Measurements from ENCODE around the gene ANKRD52.
"Not testable (repeated sequence)": the region's sequence is repeated elsewhere in the genome, so short reads cannot be mapped to it uniquely, and the experiment has no call there.

The ANKRD52 gene

DNA sequence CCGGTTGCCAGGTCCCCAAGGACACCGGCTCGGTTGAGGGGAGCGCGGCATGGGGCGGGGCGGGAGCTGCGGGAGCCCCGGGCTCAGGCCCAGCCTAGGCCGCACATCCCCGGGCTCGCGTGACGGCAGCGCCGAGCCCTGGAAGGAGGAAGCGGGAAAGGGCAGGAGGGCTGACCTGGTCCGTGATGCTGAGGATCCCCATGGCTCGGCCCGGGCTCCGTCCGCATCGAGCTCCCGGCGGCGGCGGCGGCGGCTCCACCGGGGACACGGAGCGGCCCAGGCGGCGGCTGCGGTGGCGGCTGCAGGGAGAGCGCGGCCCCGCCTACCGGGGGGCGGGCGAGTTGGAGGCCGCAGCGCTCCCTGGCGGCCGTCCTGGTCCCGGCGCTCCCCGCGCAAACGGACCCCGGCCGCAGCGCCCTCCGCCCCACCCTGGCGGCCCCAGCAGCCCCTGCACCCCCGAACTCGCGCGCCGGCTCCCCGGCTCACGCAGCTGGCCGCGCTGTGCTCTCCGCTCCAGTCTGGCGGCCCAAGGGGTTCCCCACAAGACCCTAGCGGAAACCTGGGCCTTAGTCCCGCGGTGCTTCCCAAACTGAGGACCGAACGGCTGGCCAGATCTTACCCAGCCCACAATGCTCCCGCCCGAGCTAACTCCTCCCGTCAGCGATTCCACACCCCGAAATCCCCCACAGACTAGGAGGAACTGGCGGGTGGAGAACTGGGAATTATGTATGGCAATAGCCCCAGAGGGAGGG, at the start of gene ANKRD52:
TSS of gene ANKRD52 (minus strand) at position 317 of the 752 bp plus-strand sequence. CDS start at position 202, 115 bp downstream.
- no peak for DNase-seq

DNA sequence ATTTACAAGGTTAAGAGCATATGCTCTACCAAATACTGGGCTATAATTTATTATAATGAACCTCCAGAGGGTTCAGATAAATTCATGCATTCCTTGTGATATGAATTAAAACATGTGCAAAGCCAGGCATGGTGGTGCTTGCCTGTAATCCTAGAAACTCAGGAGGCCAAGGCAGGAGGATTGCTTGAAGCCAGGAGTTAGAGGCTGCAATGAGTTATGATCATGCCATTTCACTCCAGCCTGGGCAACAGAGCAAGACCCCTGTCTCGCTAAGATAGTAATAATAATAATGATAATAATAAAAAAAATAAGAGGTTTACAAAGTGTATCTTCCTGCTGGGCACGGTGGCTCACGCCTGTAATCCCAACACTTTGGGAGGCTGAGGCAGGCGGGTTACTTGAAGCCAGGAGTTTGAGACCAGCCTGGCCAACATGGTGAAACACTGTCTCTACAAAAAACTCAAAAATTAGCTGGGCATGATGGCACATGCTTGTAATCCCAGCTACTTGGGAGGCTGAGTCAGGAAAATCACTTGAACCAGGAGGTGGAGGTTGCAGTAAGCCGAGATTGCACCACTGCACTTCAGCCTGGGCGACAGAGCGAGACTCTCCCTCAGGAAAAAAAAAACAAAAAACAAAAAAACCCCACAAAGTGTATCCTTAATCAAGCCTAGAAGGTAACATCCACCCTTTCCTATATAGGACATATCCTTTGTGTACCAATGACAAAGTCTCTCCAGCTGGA, 49.2 kb upstream of the ANKRD52 start:
- DNase-seq, result no peak

DNA sequence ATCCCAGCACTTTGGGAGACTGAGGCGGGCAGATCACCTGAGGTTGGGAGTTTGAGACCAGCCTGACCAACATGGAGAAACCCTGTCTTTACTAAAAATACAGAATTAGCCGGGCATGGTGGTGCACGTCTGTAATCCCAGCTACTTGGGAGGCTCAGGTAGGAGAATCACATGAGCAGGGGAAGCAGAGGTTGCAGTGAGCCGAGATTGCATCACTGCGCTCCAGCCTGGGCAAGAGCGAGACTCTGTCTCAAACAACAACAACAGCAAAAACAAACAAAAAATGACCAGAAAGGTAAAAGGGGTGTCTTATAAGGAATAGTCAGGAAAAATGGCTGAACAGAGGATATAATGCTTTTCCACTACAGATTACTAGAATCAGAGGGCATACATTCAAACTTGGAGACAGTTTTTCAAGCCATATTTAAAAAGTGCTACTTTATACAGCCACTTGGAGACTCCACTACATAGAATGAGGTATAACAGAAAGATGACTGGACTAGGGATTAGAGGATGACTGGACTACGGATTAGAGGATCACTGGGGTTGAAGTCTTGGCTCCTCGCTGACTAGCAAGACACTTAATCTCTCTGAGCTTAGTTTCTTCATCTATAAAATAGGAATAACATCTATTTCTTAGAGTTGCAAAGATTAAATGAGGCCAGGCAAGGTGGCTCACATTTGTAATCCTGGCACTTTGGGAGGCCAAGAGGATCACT, 46.8 kb upstream of the ANKRD52 start:
- no peak for DNase-seq

DNA sequence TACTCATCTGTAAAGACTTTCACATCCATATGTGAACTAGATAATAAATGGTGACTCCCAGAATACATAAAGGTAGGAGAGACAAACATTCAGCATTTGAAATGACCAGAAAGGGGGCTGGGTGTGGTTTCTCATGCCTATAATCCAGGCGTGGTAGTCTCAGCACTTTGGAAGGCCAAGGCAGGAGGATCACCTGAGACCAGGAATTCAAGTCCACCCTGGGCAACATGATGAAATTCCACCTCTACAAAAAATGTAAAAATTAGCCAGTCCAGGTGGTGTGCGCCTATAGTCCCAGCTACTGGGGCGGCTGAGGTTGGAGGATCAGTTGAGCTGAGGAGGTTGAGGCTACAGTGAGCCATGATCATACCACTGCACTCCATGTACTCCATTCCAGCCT, 46.1 kb upstream of the ANKRD52 start:
- DNase-seq, result no peak

DNA sequence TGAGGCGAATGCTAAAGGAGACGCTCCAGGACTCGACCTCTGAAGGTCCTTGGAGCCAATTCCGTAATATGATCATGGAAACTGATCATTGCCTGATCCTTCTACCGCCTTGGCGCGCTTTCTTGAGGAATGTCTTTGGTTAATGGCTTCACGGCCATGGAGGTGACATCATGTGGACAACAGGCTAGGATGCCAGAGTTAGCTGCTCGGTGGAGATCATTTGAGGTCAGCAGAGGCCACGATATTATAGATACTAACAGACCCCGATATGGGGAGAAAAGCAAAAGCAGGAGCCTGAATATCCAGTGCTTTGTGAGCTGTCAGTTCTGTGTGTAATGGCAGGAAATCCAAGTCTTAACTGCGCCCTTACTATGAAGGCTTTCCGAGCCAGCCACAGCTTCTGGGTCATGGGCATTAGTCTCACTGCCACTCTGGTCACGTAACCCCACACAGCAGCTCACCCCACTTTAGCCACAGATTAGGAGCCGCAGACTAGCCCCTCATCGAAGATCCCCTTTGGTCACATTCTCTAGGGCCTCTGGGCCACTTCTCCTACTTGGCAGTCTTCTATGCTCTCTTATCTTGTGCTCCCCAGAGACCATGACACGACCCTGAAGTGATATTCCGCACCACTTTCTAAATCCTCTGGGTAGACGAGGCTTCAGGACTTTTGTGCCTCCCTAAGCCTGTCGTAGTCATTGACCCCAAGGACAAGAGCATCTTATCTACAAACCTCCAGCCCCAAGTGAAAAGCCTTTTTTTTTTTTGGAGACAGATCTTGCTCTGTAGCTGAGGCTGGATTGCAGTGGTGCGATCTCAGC, 42.7 kb upstream of the ANKRD52 start:
- DNase-seq, result no peak

DNA sequence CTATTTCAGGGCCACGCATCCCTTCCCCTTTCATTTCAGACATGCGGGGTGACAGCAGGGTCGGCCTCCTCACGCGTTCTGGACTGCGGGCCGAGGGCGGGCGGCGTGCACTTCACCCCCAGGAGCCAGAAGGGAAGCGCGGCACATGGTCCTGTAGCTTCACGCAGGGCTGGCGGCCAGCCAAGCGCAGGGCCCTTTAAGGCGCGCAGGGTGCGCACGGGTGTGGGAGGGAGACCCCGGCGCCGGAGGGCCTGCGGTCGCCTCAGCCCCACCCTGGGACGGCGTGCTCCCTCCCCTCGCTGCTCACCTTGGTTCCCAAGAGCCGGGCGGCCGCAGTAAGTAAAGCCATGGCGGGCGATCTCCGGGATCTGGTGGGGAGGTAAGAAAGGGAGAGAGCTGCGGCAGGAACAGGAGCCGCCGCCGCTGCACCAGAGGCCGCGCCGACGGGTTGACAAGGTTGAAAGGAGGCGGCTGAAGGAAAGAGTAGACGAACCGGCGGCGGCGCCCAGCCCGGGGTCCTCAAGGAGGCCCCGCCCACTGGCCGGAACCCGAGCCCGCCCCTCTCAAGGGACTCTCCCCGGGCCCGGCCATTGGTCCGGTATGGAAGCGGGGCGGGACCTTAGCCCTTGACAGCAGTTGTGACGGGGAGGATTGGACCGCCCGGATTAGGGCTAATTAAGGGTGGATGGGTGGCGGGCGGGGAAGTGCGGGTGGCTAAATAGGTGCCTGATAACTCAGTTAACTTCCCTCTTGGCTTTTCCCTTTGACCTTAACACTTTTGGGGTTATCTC, 41.9 kb upstream of the ANKRD52 start, which contains the start of gene CS:
TSS of gene CS (minus strand) at position 478 of the 791 bp plus-strand sequence. CDS start at position 349, 129 bp downstream.
- peak; percentile 96 for DNase-seq

DNA sequence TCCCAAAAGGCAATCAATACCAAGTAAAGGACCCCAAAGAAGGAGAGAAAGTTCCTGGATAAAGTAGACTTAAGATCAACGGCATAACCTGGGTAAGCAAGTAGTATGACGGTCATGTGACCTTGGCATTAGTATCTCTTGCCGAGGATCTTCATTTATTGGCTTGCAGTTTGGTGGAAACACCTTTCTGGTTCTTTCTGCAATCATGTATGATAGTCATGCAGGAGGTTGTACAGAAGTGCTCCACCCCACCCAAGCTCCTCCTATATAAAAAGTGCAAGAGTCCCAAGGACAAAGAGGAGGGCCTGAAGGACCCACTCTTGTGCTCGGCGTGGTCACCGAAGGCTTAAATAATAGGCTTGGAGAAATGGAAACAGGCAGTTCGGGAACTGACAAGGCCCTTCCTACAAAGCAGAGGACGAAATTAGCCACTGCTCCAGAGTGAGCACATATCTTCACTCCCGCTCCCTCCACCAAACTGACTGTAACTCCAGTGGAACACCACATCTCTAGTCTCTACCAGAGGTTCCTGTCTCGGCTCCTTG, 41.2 kb upstream of the ANKRD52 start:
- no peak for DNase-seq

DNA sequence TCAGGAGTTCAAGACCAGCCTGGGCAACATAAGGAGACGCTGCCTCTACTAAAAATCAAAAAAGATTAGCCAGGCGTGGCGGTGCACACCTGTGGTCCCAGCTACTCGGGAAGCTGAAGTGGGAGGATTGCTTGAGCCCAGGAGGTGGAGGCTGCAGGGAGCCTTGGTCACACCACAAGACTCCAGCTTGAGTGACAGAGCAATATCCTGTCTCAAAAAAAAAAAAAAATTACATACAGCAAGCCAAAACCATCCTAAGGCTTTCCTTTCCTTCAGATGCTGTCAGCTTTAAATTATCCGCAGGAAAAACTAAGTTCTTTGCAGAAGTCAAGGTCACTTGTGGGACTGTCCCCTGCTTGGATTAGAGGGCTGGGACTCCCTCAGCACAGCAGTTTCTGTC, 40.6 kb upstream of the ANKRD52 start:
- no peak for DNase-seq

DNA sequence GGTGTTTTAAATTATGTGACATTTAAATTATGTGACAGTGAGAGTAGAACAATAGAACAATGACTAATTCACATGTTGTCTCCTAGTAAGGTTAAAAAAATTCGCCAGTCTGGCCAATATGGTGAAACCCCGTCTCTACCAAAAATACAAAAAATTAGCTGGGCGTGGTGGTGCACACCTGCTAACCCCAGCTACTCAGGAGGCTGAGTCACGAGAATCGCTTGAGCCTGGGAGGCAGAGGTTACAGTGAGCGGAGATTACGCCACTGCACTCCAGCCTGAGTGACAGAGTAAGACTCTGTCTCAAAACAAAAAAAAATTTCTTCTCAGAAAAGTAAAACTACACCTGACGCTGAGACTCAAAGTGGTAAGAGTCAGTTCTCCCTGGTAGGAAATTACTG, 39.2 kb upstream of the ANKRD52 start:
- DNase-seq, result no peak

DNA sequence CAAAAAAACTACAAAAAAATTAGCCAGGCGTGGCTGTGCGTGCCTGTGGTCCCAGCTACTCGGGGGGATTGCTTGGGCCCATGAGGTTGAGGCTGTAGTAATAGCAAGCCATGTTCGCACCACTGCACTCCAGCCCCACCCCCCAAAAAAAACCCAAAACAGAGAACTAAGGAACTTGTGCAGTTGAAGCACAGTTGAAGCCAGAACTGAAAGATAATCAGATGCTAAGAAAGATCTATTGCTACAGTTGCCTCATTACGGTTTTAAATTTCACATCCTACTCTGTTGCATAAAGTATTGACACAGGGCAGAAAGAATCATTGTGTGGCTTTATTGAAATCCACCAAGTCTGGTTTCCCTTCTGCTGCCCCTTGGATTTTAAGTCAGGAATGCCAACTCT, 38.1 kb upstream of the ANKRD52 start:
- peak; percentile 63 for DNase-seq

DNA sequence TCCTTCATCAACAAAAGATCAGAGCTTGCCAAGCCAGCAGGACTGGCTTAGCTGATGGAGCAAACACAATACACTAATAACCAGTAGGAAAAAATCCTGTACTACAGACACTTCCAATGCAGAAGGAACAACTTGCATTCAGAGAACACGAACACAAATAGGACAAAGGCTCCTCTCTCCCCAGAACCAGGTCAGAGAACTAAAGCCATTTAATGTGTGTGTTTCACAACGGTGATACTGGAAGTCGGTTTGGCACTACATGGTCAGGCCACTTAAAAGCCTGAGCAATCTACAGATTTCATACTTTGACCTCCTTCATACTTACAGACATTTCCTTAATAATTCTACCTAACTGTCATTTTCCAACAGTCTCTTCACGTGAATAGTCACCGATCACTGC, 35.6 kb upstream of the ANKRD52 start:
- no peak for DNase-seq

DNA sequence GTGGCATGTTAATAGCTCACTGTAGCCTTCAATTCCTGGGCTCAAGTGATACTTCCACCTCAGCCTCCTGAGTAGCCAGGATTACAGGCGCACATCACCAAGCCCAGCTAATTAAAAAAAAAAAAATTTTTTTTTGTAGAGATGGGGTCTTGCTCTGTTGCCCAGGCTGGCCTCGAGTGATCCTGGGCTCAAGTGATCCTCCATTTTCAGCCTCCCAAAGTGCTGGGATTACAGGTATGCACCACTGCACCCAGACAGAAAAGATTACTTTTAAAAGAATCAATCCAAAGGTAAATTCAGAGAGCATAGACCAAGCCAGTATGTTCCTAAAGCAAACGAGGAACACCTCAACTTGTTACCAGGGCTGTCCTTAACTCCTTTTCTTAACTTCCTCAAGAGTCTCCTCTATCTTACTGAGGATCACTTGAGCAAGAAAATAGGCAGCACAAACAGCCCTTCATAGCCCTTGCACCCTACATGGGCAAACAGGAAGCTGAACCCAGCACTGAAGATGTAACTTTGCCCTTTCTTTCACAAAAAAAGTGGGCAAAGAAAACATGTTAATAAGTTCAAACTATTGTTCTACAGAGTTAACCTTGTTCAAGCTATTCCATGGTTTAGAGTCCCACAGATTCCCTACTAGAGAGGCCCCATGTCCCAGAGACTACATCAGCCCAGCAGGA, 30.7 kb upstream of the ANKRD52 start:
- no peak for DNase-seq

DNA sequence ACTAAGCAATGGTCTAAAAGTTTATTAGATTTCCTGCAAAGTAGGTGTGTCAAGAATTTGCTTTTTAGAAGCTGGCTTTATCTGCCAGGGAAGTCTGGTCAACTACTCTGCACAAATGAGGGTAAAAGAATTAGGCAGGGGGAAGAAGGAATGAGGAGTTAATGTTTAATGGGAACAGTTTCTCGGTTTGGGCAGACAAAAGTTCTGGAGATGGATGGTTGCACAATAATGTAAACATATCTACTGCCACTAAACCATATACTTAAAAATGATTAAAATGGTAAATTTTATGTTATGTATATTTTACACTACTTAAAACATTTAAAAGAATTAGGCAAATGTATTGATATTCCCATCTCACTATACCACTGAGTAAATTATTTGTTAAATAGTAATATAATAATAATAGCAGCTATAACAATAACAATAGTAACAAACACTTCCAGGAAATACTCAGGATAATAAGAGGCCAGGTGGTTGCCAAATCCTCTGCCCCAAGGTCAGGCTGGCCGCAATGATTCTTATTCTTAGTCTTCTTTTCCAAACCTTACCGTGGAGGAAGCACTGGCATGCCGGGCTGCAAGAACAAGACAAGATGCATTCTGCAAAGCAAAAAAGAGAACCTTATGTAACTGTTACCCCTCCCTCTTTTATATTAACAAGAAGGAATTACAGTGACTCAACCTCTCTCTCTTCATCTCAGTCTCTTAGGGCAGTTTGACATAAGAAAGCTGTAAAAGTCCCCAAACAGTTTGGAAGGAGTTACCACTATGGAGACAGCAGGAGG, 28.1 kb upstream of the ANKRD52 start:
- DNase-seq, result no peak

DNA sequence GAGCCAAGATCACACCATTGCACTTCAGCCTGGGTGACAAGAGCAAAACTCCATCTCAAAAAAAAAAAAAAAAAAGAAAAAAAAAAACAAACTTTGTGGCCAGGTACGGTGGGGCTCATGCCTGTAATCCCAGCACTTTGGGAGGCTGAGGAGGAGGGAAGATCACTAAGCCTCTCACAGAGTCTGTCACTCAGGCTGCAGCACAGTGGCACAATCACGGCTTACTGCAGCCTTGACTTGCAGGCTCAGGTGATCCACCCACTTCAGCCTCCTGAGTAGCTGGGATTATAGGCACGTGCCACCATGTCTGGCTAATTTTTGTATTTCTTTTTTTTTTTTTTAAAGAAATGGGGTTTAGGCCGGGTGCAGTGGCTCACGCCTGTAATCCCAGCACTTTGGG, 26.1 kb upstream of the ANKRD52 start:
- DNase-seq, result not testable (repeated sequence)

DNA sequence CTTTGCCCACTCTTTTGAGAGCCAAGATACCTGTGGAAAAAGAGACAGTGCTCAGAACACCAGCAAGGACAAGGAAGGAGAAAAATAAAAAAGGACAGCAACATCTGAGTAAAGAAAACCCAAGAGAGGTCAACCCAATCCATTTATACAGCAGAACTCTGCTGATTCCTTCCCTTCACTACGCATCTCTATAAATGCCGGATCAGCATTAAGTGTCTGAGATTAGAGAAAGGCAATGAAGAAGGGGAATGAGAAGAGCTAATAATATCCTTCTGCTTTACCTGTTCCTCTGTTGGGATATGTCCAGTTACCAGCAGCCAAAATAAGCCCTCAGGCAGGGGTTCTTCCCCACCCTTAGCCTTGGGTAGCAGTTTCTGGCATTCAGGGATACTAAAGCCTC, 24.4 kb upstream of the ANKRD52 start:
- no peak for DNase-seq

DNA sequence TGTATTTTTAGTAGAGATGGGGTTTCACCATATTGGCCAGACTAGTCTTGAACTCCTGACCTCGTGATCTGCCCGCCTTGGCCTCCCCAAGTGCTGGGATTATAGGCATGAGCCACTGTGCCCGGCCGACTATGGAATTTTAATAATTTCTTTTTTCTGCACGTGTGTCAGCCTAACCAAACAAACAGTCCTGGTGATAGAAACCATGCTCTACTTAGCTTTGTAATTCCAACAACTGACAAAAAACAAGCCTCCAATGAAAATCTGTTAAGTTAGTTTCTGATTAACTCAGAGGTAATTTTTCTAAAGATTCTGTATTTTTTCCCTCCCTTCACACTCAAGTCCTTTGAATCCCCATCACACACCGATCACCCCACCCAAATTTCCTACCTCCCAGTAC, 23.8 kb upstream of the ANKRD52 start:
- DNase-seq, result no peak

DNA sequence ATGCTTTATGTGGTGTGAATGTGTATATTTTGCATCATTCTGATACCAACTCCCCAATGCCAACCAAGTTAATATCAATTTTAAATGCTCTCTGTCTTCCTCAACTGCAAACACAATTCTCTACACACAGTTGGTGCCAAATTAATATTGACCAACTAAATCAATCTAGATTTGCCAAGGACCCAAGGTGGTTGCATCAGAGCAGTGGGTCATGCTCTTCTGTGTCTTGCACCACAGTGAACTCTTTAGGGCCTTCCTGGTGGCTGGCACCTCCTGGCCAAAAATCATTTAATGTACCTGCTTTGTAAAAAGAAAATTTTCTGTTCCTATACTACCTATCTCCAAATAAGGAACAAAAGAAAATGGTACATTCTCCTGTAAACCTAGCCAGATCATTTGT, 22.7 kb upstream of the ANKRD52 start:
- no peak for DNase-seq

DNA sequence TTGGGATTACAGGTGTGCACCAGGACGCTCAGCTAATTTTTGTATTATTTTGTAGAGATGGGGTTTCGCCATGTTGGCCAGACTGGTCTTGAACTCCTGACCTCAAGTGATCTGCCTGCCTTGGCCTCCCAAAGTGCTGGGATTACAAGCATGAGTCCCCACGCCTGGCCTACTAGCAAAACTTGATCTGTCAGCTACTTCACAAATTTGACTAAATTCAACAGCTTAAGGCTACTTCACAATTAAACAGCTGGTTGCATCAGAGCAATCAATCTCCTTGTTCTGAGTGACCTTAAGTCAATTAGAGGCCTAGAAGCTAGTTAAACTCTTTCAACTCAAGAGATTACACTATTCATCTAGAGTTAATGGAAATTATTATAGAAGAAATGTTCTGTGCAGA, 20.7 kb upstream of the ANKRD52 start:
- DNase-seq, result no peak

DNA sequence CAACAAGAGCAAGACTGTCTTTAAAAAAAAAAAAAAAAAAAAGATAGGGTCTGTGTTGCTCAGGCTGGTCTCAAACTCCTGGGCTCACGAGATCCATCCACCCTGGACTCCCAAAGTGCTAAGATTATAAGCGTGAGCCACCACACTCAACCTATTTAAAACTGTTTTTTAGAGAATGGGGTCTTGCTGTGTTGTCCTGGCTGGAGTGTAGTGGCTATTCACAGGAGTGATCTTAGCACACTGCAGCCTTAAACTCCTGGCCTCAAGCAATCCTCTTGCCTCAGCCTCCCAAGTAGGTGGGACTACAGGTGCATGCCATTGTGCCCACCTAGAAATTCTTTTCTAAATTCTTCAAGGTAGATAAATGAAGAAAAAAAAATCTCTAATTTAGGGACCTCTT, 16.1 kb upstream of the ANKRD52 start:
- DNase-seq, result no peak

DNA sequence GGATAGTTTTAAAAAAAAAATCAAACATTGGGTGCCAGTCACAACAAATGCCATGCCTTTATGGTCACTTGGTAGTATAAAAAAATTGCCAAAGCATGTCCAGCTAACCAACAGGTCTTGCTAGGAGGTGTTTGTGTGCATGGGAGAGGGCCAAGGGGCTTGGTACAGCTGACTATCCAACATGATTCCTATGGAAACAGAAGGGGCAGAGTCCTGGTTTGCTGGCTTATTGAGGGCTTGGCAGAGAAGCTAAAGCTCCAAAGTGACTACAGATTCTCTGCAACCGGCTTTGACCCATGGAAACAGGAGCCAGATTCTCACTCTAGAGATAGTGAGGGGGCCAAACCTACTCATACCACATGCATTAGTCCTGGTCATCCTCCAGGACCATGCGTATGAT, 14.3 kb upstream of the ANKRD52 start:
- not testable (repeated sequence) for DNase-seq

Data from SIG-M5 (cell line).